IMR-90 (cell line): ENCODE data around the gene SDF2L1. TPM values are rescaled to one million over a fixed set of nuclear protein-coding genes. Genes with fewer than 3 reads are reported as not detected.
A peak's percentile ranks its signal among the peaks of the same experiment; 100 is the strongest.

ENCODE experiments used
- ATAC-seq: fragments of 200-7000 bp; cut with Tn5 transposase; 2 replicates; pipeline ENCODE4 v1.9.1; 2020; ENCODE audit warnings: low read depth, mild to moderate bottlenecking, moderate library complexity
- BruUV-seq: library from RNA; stranded (reverse); fragments of 400-500 nt; replicated peaks from 2 replicates; lab custom pipeline; 2021; lab: Mats Ljungman, UMichigan
- CTCF ChIA-PET: fragments of 300-600 bp; formaldehyde crosslinking; extraction: SDS; loops from one replicate; lab custom pipeline; 2021; ENCODE audit warnings: antibody characterized with exemption; lab: Yijun Ruan, JAX
- POLR2A ChIA-PET: fragments of 300-600 bp; sonication (Branson Sonifier 250); formaldehyde crosslinking; loops from one replicate; lab custom pipeline; 2022; ENCODE audit warnings: antibody characterized with exemption; ENCODE audit not compliant: unreplicated experiment; lab: Charles Lee
- DNase-seq: peaks from one replicate; pipeline ENCODE4 v3.0.0; 2013
- H2AFZ ChIP-seq: replicated peaks from 2 replicates; pipeline ENCODE3; 2013; ENCODE audit warnings: low read length, mild to moderate bottlenecking; ENCODE audit not compliant: poor library complexity
- H2AK5ac ChIP-seq: 2 replicates; pipeline ENCODE4 v1.6.1; 2013; ENCODE audit warnings: low read depth, low read length, inconsistent platforms
- H2AK9ac ChIP-seq: replicated peaks from 2 replicates; pipeline ENCODE3; 2013; ENCODE audit warnings: mild to moderate bottlenecking, low read depth, low read length, moderate library complexity; ENCODE audit not compliant: poor library complexity
- H2BK120ac ChIP-seq: 2 replicates; pipeline ENCODE4 v1.6.1; 2013; ENCODE audit warnings: low read depth, low read length, inconsistent platforms
- H2BK15ac ChIP-seq: 3 replicates; pipeline ENCODE4 v1.6.1; 2013; ENCODE audit warnings: low read depth, low read length, inconsistent platforms
- H2BK20ac ChIP-seq: 2 replicates; pipeline ENCODE4 v1.6.1; 2013; ENCODE audit warnings: low read depth, mild to moderate bottlenecking, inconsistent platforms, low read length, moderate library complexity
- H2BK5ac ChIP-seq: 2 replicates; pipeline ENCODE4 v1.6.1; 2013; ENCODE audit warnings: mild to moderate bottlenecking, low read depth, low read length, inconsistent platforms; ENCODE audit not compliant: poor library complexity, severe bottlenecking
- H3K14ac ChIP-seq: replicated peaks from 2 replicates; pipeline ENCODE4 v1.6.1; 2013; ENCODE audit warnings: low read depth, low read length, inconsistent platforms
- H3K18ac ChIP-seq: 2 replicates; pipeline ENCODE4 v1.6.1; 2013; ENCODE audit warnings: low read depth, low read length, control low read depth
- H3K23ac ChIP-seq: 2 replicates; pipeline ENCODE4 v1.6.1; 2013; ENCODE audit warnings: low read depth, low read length, inconsistent platforms
- H3K27ac ChIP-seq: 2 replicates; pipeline ENCODE4 v1.5.1; 2013; ENCODE audit warnings: mild to moderate bottlenecking, control low read depth, low read length; ENCODE audit not compliant: insufficient read depth
- H3K27me3 ChIP-seq: 2 replicates; pipeline ENCODE4 v1.6.1; 2013; ENCODE audit warnings: low read length; ENCODE audit not compliant: control insufficient read depth, insufficient read depth
- H3K36me3 ChIP-seq: 2 replicates; pipeline ENCODE4 v1.6.1; 2013; ENCODE audit warnings: low read length, mixed read lengths; ENCODE audit not compliant: control insufficient read depth, insufficient read depth
- H3K4ac ChIP-seq: 2 replicates; pipeline ENCODE4 v1.6.1; 2013; ENCODE audit warnings: low read depth, low read length, inconsistent platforms
- H3K4me1 ChIP-seq: 2 replicates; pipeline ENCODE4 v1.6.1; 2013; ENCODE audit warnings: low read length, mixed read lengths; ENCODE audit not compliant: control insufficient read depth, insufficient read depth
- H3K4me2 ChIP-seq: 2 replicates; pipeline ENCODE4 v1.6.1; 2013; ENCODE audit warnings: low read depth, mild to moderate bottlenecking, control low read depth, low read length, moderate library complexity
- H3K4me3 ChIP-seq: 2 replicates; pipeline ENCODE4 v1.5.1; 2013; ENCODE audit warnings: low read depth, mild to moderate bottlenecking, control low read depth, low read length, moderate library complexity; ENCODE audit not compliant: insufficient read depth
- H3K56ac ChIP-seq: 2 replicates; pipeline ENCODE4 v1.6.1; 2013; ENCODE audit warnings: low read length, inconsistent platforms; ENCODE audit not compliant: insufficient read depth; ENCODE audit errors: extremely low read depth
- H3K79me1 ChIP-seq, 2 experiments: 2 replicates each; pipeline ENCODE4 v1.6.1; 2013; ENCODE audit warnings: low read length in 2 of 2, inconsistent platforms in 1 of 2, low read depth in 1 of 2
- H3K9ac ChIP-seq: 2 replicates; pipeline ENCODE4 v1.6.1; 2013; ENCODE audit warnings: low read depth, low read length, control low read depth
- H3K9me1 ChIP-seq: 2 replicates; pipeline ENCODE4 v1.6.1; 2013; ENCODE audit warnings: low read length, inconsistent platforms; ENCODE audit not compliant: insufficient read depth
- H3K9me3 ChIP-seq: 2 replicates; pipeline ENCODE4 v1.6.1; 2013; ENCODE audit warnings: low read length; ENCODE audit not compliant: control insufficient read depth, insufficient read depth
- H4K20me1 ChIP-seq: 2 replicates; pipeline ENCODE4 v1.6.1; 2013; ENCODE audit warnings: low read length, inconsistent platforms; ENCODE audit not compliant: insufficient read depth
- H4K5ac ChIP-seq: 2 replicates; pipeline ENCODE4 v1.6.1; 2013; ENCODE audit warnings: mild to moderate bottlenecking, low read depth, low read length, control low read depth
- H4K8ac ChIP-seq, 2 experiments: 2 replicates each; pipeline ENCODE4 v1.6.1; 2013; ENCODE audit warnings: low read depth in 2 of 2, low read length in 2 of 2, control low read depth in 1 of 2, inconsistent platforms in 1 of 2
- H4K91ac ChIP-seq: 2 replicates; pipeline ENCODE4 v1.6.1; 2013; ENCODE audit warnings: low read depth, low read length, inconsistent platforms; ENCODE audit not compliant: insufficient read depth
- MAFK ChIP-seq: IDR thresholded peaks from 2 replicates; pipeline ENCODE4 v1.6.1; 2012; ENCODE audit warnings: low read depth, low read length, improper control_type of control experiment
- MAZ ChIP-seq: IDR thresholded peaks from 2 replicates; pipeline ENCODE4 v1.6.1; 2012; ENCODE audit warnings: low read depth, mild to moderate bottlenecking, low read length, improper control_type of control experiment, moderate library complexity, borderline replicate concordance
- WGBS, 2 experiments: methylation state at CpG; one replicate each; pipeline versions ENCODE4 v1.1.5 to v1.1.7; 2013; ENCODE audit warnings: missing lambda C conversion rate in 2 of 2; ENCODE audit not compliant: insufficient read length in 1 of 2; ENCODE audit errors: extremely low coverage in 2 of 2; 5-methylcytosine and 5-hydroxymethylcytosine counted together
- dilution Hi-C: fragments of 300-500 bp; cut with HindIII; formaldehyde crosslinking; loops from one replicate; pipeline ENCODE4 v1.14.3; 2018; ENCODE audit warnings: low sequenced_read_pairs; ENCODE audit not compliant: unreplicated experiment
- in situ Hi-C: fragments of 300-500 bp; cut with MboI; formaldehyde crosslinking; loops from 3 replicates; pipeline ENCODE4 v1.14.3; 2019; ENCODE audit warnings: low sequenced_read_pairs, inconsistent platforms, mixed read lengths
- intact Hi-C: fragments of 100-400 bp; cut with micrococcal nuclease; formaldehyde crosslinking; loops from 2 replicates; pipeline ENCODE4 v1.10.0; 2022
- polyA plus RNA-seq, 3 experiments: library from polyadenylated mRNA; depleted of rRNA; stranded (reverse); fragments of >200 nt; gene quantifications; 2 replicates each; pipeline ENCODE4 v1.2.3, GENCODE V29; 2012; ENCODE audit warnings: low replicate concordance in 1 of 3
- total RNA-seq: library from RNA; depleted of rRNA; stranded (reverse); fragments of >200 nt; gene quantifications from 2 replicates; pipeline ENCODE4 v1.2.3, GENCODE V29; 2012

Gene SDF2L1
- total and polyA plus RNA-seq, 2 of the 4 experiments (the other 2 are of a cell fraction), result 18.8 to 51.1 TPM

GRCh38 chr22:21659864-21660525, 17.9 kb downstream of the SDF2L1 start:
- H3K9me3 ChIP-seq, result no peaks in the 10 kb centered on the region
- H3K4me3 ChIP-seq, result no peak overlapping the region
- no peaks in the 10 kb centered on the region for H3K36me3 ChIP-seq
- H3K23ac ChIP-seq, result no peak overlapping the region
- no peak overlapping the region for H3K9ac ChIP-seq
- no peak overlapping the region for H4K8ac ChIP-seq
- H2AFZ ChIP-seq, result no peak overlapping the region
- in situ Hi-C loops (no loop called here), dilution Hi-C loops (no loop called here), intact Hi-C loops (no loop called here)
- H3K4me2 ChIP-seq, result no peak overlapping the region
- DNase-seq (no peak), ATAC-seq (no peak)
- no peak overlapping the region for H2BK15ac ChIP-seq
- POLR2A ChIA-PET, result no interaction called here
- no peak overlapping the region for H4K91ac ChIP-seq
- no peak overlapping the region for H2AK9ac ChIP-seq
- 72% methylated on average over 3 of the region's 7 CpGs; no CpG with 5 or more reads in 1 of the 2 experiments for WGBS, 2 experiments
- no TSS peak for BruUV-seq
- no peak overlapping the region for H3K14ac ChIP-seq
- no peak overlapping the region for H2BK120ac ChIP-seq
- H3K18ac ChIP-seq, result no peak overlapping the region
- no peak overlapping the region for H3K56ac ChIP-seq
- H3K4ac ChIP-seq, result no peak overlapping the region
- no peak overlapping the region for H2AK5ac ChIP-seq
- peak; percentile 66 for TF ChIP-seq MAFK
- TF ChIP-seq MAZ, result no peak
- H2BK20ac ChIP-seq, result no peak overlapping the region
- peaks cover 6% of the 10 kb centered on the region for H3K9me1 ChIP-seq
- H4K20me1 ChIP-seq, result no peaks in the 10 kb centered on the region
- CTCF ChIA-PET, result no interaction called here
- no peak overlapping the region for H2BK5ac ChIP-seq
- H3K79me1 ChIP-seq, result peaks cover 0 to 3% of the 10 kb centered on the region in 2 experiments; a peak in 1 of 4 replicates
- no peak overlapping the region for H3K27ac ChIP-seq
- no peak overlapping the region for H4K5ac ChIP-seq
- H3K4me1 ChIP-seq, result no peaks in the 10 kb centered on the region; the same call in 1 of the 2 replicates
- H3K27me3 ChIP-seq, result peaks cover 4% of the 10 kb centered on the region; the same call in 1 of the 2 replicates
